Amniotic stem cell (primary cell): Measurements from ENCODE around the gene TMEM229B.

Experiments used
- DNase-seq: peaks from one replicate; lab custom pipeline; 2025; lab: John Stamatoyannopoulos, UW

Gene TMEM229B

DNA sequence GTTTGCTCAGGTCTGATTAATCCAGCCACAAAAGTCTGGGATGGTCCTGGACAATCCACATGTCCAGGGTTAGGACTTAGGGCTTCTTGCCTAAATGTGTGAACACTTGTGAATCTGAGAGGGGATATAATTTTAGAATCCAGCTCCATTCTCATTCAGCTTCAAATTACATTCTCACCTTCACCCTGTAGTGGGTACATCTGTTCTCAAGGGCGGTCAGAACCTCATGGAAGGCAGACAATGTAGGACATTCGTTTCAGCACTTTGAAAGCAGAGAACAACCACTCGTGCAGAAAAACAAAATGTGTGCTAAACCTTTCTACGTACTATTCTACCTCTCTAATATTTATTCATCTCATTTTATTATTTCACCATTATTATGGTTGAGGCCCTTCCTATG is 1.2 kb downstream of the TMEM229B start:
- no peak for DNase-seq

GRCh38 chr14:67486890-67487289 is 1.6 kb downstream of the TMEM229B start:
- no peak for DNase-seq

- DNase-seq = no peak
These were observed 2.9 kb downstream of the TMEM229B start for GRCh38 chr14:67485501-67486095.

DNA sequence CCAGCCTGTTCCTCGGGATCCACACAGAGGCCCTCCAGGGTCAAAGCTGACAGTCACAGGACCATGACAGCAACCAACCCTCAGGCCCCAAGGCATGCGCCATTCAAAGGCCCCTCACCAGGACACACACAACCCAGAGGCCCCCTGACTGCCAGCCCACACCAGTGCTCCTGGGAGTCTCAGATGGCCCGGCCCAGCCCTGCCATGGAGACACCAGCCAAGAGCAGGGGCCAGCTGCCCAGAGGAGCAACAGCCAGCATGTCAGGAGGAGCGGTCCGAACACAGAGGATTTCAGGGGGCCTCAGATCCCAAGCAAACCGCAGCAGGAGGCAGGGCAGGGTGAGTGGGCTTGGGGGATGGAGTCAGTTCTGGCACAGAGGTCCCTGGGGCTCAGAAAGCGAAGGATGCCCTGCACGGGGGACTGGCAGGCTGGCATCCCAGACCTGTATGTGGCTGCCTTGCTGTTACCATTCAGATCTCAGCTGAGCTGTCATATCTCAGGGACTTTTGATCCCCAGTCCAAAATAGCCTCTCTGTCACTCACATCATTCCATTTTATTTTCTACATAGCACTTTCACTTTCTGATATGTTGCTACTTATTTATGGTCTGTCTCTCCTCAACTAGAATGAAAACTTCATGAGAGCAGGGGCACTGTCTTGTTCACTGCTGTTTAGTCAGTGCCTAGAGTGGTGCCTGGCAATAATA is 4.8 kb downstream of the TMEM229B start:
- DNase-seq = no peak

- no peak for DNase-seq
These were observed 6.0 kb downstream of the TMEM229B start for GRCh38 chr14:67482231-67483164.

- DNase-seq = no peak
These were observed 8.5 kb downstream of the TMEM229B start for GRCh38 chr14:67480011-67480410.

GRCh38 chr14:67478800-67479084 is 9.8 kb downstream of the TMEM229B start:
- no peak for DNase-seq

DNA sequence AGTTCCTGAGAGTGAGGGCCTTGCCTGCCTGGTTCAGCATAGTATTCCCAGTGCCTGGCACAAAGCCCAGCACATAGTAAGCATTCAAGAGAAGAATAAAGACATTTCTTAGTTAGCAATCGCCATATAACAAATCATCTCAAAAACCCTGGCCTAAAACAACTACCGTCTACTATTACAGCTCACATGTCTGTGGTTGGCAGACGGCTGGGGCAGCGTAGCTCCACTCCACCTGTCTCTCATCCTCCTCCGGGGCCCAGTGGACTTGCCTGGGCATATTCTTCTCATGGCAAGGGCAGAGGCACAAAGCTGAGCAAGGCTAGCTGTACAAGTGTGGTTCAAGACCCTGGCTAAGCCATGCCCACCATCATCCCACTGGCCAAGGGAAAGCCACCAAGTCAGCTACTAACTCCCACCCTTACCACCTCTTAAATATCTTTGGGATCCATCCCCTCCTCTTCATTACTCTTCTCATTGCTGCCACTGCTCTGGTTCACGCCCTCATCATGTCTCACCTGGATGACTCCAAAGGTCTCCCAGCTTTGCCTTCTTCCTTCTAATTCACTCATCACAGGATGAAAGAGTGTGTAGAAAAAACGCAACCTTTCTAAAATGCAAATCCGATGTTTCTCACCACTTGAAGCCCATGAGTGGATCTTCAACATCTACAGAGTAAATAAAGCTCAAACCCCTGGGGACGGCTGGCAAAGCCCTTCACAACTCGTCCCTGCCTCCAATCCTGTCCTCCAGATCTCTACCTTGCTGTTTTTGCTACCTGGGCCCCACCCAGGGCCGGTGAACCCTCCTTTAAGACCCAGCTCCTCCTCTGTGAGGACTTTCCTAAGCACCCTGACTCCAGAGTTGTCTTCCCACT is 10.4 kb downstream of the TMEM229B start:
- no peak for DNase-seq

- DNase-seq = no peak
These were observed 14.2 kb downstream of the TMEM229B start for GRCh38 chr14:67474366-67474765.

DNA sequence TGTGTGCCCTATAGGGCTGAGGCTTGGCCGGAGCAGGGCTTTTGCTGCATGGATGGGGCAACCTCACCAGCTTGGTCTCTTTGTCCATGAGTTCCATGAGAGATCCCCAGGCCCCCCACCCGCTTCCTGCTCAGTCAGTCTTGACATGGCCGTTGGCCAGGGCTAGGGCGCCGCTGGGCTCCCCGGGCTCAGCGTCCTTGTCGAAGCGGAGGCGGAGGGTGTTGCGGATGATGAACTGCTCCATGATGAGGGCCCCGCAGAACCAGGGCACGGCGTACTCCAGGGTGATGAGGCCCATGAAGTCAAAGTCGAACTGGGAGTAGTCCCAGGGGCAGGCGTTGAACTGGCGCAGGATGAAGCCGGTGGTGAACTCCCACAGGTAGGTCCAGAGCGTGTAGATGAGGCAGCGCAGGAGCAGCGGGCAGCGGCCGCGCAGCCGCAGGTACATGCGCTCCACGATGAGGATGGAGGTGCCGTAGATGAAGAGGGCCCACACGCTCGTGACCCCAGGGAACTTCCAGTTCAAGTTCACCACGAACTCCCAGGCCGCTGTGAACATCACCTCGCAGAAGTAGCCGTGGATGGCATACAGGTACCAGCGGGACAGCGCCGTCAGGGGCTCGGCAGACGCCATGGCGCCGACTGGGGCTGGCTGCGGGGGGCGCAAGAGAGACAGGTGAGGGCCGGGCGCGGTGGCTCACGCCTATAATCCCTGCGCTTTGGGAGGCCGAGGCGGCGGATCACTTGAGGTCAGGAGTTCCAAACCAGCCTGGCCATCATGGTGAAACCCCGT is 15.0 kb downstream of the TMEM229B start:
- DNase-seq = no peak

- no peak for DNase-seq
These were observed 15.8 kb downstream of the TMEM229B start for GRCh38 chr14:67472726-67473125.

DNA sequence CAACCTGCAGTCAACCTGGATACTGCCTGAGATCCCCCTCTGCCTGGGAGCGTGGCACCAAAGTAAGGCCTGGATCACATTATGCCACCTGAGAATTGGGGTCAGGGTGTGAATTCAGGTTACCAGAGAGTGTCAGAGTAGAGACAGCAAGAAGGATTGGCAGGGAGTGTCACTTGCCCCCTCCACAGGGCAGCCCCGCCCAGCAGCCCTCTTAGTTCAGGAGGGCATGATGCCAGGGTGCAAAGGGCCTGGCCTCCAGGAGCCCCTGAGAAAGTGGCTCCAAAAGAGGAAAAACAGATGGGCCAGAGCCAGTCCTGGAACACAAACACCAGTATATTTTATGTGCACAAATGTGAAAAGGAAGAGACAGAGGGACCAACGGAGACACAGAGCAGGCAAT is 18.6 kb downstream of the TMEM229B start:
- no peak for DNase-seq

- no peak for DNase-seq
These were observed 20.2 kb downstream of the TMEM229B start for GRCh38 chr14:67468378-67468730.

DNA sequence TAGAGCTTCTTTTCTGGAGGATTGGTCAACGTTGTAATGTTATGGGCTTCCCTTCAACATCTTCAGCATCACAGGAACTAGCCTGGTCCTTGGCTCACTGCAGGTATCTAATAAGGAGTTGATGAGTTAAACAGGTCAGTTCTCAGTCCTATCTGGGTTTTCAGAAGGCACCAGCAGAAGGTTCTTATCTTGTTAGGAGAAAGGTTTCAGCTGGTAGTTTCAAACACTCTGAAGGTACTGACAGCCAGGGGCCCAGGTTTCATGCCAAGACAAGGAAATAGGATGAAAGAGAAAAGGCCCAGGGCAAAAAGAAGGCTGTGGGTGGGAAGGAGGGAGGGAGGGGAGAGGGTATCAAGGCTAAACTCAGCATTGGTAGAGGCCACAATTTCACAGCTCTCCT is 21.4 kb downstream of the TMEM229B start:
- no peak for DNase-seq

DNA sequence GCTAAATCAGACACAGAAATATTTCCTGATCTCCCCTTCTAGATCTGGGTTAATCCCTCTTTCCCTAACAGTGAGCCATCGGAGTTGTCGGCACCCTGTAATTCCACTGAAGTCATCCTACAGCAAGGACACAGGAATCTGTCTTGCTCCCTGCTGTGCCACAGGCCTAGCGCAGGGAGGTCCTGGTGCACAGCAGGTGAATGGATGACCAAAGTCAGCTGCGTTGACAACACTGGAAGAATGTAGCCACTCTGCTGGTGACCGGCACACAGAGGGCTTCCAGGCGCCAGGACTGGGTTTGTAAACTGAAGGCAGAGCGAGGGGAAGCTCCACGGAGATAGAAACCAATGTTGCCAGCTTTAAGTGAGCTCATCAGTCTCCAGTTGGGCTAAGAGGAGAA is 23.6 kb downstream of the TMEM229B start:
- no peak for DNase-seq

- DNase-seq = no peak
These were observed 24.1 kb downstream of the TMEM229B start for GRCh38 chr14:67464377-67464776.

DNA sequence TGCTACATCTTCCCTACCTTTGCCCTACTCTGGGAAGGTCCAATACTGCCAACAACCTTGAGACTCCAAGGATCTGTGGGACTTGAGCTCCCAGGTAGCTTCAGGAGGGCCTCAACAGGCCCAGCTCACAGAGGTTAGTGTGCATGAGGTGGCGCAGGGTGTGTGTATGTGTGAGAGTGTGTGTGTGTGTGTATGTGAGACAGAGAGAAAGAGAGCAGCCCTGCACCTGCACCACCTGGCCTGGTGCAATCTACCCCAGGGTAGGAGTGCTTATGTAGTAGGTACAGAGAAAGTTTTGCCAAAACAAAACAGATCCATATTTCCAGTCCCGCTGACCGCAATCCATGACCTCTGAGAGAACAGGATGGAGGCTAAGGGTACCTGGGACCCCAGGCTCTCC is 24.6 kb downstream of the TMEM229B start:
- no peak for DNase-seq

GRCh38 chr14:67461996-67462395 is 26.5 kb downstream of the TMEM229B start:
- no peak for DNase-seq

- no peak for DNase-seq
These were observed 27.1 kb downstream of the TMEM229B start for GRCh38 chr14:67461341-67461985.

DNA sequence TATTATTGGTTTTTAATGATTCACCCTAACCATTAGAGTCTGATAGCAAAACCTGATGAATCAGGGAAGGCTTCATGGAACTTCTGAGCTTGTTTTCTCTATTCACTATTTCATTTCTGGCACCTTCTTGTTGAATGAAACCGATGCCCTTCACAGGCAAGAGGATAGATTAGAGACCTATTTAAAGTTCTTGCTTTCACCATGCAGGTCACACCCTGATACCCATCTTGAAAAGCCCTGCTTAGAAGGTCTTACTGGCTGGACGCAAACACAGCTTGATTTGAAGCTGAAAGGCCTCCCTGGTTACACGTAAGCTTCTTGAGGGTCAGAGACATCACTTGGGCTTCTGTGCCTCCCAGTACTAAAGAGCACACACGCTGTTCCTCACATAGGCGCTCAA is 29.2 kb downstream of the TMEM229B start:
- no peak for DNase-seq

GRCh38 chr14:67457782-67458181 is 30.7 kb downstream of the TMEM229B start:
- DNase-seq = no peak
